Measurements from ENCODE around the gene GDF10. TPM values are rescaled to one million over a fixed set of nuclear protein-coding genes. Genes with fewer than 3 reads are reported as not detected.

The GDF10 gene
- total and polyA plus RNA-seq, 10 of the 15 experiments (the other 5 are each of a cell fraction or from before 2014, with no cell fraction given) = not detected

DNA sequence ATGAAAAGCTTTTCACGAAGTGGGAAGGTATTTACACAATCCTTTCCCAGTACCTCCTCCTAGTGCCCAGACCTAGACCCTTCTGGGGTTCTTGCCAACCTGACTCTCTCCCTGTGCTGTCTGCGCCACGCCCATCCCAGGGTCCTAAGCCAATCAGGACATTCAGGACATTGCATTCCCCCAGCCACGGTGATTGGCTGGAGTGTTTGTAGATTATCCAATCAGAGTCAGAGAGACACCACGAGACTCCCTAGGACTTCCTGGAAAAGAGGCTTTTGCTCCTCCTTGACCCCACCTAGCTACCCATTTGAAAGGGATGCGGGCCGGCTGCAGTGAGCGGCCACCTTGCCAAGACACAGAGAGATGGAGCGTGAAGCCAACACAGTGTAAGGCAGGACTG is 18.7 kb downstream of the GDF10 start:
- SMC1A ChIA-PET (ENCODE audit: uncharacterized antibody, unreplicated experiment) = no interaction called here
- Histone ChIP-seq H3K79me2 (ENCODE audit: control insufficient read depth, insufficient read depth, low read length) (no peaks in the 10 kb centered on the region), H3K9me3 (replicated peaks; ENCODE audit: control insufficient read depth, insufficient read depth, low read length) (no peaks in the 10 kb centered on the region), H3K4me3 (no peak overlapping the region), H4K20me1 (ENCODE audit: control insufficient read depth, insufficient read depth) (no peaks in the 10 kb centered on the region), H3K27me3 (replicated peaks in 1 of 2; ENCODE audit: control insufficient read depth in 2 of 2, insufficient read depth in 2 of 2, low read length in 1 of 2) (no peaks in the 10 kb centered on the region; a peak in 1 of 4 replicates), H3K36me3 (ENCODE audit: control insufficient read depth in 2 of 2, insufficient read depth in 2 of 2, low read length in 1 of 2) (no peaks in the 10 kb centered on the region), H2AFZ (ENCODE audit: control insufficient read depth, low read depth, low read length) (no peak overlapping the region), H3K4me1 (ENCODE audit: control insufficient read depth, insufficient read depth, low read length) (no peaks in the 10 kb centered on the region), H3K4me2 (ENCODE audit: control insufficient read depth, insufficient read depth) (no peak overlapping the region), H3K27ac (ENCODE audit: control insufficient read depth, insufficient read depth) (no peak overlapping the region), H3K9ac (ENCODE audit: control insufficient read depth, insufficient read depth, low read length) (no peak overlapping the region)
- intact Hi-C loops (cut with micrococcal nuclease; ENCODE audit: unreplicated experiment) = no loop called here
- POLR2A ChIA-PET = interaction anchor here (0.6 kb wide), 1 partner anchor 1146 kb away, joined by 3 read pairs; no protein-coding TSS in a partner anchor
- FAIRE-seq = no peak
- 42% methylated on average over 9 of the region's 9 CpGs for WGBS (ENCODE audit: insufficient coverage, insufficient replicate concordance, low lambda C conversion rate, missing lambda C conversion rate)
- no peak for ATAC-seq
- in situ Hi-C loops (cut with MboI) = no loop called here
- RAD21 ChIA-PET (ENCODE audit: unreplicated experiment) = interaction anchor here (0.6 kb wide), 1 partner anchor 223 kb away, joined by 3 read pairs; no protein-coding TSS in a partner anchor
- DNase-seq (ENCODE audit: low read depth, low spot score) = no peak
- no peak for TF ChIP-seq RELA (IDR thresholded peaks at IDR 0.05; ENCODE audit: borderline replicate concordance, partially characterized antibody)
- peak; percentile 77 for TF ChIP-seq NFYB (IDR thresholded peaks at IDR 0.05; ENCODE audit: insufficient read depth, low read depth, low read length)
- CTCF ChIA-PET = no interaction called here
- BruUV-seq (replicated peaks) = no TSS peak

DNA sequence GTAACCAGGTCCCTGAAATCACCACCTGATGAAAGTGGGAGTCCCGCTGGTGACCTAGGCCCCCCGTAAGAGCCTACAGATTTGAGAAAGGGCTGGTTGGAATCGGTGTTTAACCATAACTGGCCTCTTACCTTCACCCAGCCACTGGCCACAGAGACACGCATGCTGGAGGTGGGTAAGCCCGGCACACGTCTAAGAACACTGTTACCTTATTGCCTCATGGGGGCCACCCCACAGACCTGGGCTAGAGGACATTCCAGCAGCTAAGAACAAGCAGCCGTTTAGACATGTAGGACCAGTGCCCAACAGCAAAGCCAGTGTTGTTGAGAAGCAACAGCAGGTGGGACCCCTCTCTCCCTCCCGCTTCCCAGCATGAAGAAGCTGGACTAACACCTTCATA is 19.8 kb downstream of the GDF10 start:
- in situ Hi-C loops (cut with MboI) = no loop called here
- no peaks in the 10 kb centered on the region for H4K20me1 ChIP-seq (ENCODE audit: control insufficient read depth, insufficient read depth)
- POLR2A ChIA-PET = no interaction called here

More for the DNA sequence above, 19.8 kb downstream of the GDF10 start:
- DNase-seq (ENCODE audit: low read depth, low spot score) (no peak), FAIRE-seq (no peak), ATAC-seq (no peak)
- no peaks in the 10 kb centered on the region for H3K9me3 ChIP-seq (replicated peaks; ENCODE audit: control insufficient read depth, insufficient read depth, low read length)
- WGBS (ENCODE audit: insufficient coverage, insufficient replicate concordance, low lambda C conversion rate, missing lambda C conversion rate) = 10% methylated on average over 8 of the region's 8 CpGs
- no peak overlapping the region for H3K27ac ChIP-seq (ENCODE audit: control insufficient read depth, insufficient read depth)
- no peak overlapping the region for H3K4me2 ChIP-seq (ENCODE audit: control insufficient read depth, insufficient read depth)
- no peak for TF ChIP-seq RELA (IDR thresholded peaks at IDR 0.05; ENCODE audit: borderline replicate concordance, partially characterized antibody)
- TF ChIP-seq, protein P1, sequence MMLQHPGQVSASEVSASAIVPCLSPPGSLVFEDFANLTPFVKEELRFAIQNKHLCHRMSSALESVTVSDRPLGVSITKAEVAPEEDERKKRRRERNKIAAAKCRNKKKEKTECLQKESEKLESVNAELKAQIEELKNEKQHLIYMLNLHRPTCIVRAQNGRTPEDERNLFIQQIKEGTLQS (IDR thresholded peaks at IDR 0.05; ENCODE audit: borderline replicate concordance, extremely low read depth, low read depth, low read length) = no peak
- TF ChIP-seq CREB1 (IDR thresholded peaks at IDR 0.05; ENCODE audit: low read depth) = no peak
- no peak for TF ChIP-seq IKZF1 (conservative IDR thresholded peaks at IDR 0.05)
- no peak for TF ChIP-seq SUPT20H (IDR thresholded peaks at IDR 0.05; ENCODE audit: borderline replicate concordance, control insufficient read depth, low read depth, low read length)
- TF ChIP-seq, protein P2, sequence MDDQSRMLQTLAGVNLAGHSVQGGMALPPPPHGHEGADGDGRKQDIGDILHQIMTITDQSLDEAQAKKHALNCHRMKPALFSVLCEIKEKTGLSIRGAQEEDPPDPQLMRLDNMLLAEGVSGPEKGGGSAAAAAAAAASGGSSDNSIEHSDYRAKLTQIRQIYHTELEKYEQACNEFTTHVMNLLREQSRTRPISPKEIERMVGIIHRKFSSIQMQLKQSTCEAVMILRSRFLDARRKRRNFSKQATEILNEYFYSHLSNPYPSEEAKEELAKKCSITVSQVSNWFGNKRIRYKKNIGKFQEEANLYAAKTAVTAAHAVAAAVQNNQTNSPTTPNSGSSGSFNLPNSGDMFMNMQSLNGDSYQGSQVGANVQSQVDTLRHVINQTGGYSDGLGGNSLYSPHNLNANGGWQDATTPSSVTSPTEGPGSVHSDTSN (IDR thresholded peaks at IDR 0.05; ENCODE audit: insufficient replicate concordance, low read depth, low read length) = no peak
- TF ChIP-seq GABPA (IDR thresholded peaks at IDR 0.05; ENCODE audit: low read depth) = no peak
- TF ChIP-seq, protein P3, sequence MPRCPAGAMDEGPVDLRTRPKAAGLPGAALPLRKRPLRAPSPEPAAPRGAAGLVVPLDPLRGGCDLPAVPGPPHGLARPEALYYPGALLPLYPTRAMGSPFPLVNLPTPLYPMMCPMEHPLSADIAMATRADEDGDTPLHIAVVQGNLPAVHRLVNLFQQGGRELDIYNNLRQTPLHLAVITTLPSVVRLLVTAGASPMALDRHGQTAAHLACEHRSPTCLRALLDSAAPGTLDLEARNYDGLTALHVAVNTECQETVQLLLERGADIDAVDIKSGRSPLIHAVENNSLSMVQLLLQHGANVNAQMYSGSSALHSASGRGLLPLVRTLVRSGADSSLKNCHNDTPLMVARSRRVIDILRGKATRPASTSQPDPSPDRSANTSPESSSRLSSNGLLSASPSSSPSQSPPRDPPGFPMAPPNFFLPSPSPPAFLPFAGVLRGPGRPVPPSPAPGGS (IDR thresholded peaks at IDR 0.05; ENCODE audit: borderline replicate concordance, insufficient read depth, low read depth, low read length, poor library complexity, severe bottlenecking) = no peak
- TF ChIP-seq JUNB (IDR thresholded peaks at IDR 0.05) = no peak
- TF ChIP-seq SIX5 (IDR thresholded peaks at IDR 0.05; ENCODE audit: low read depth, low read length, severe bottlenecking) = no peak
- CTCF ChIA-PET = no interaction called here
- H3K4me1 ChIP-seq (ENCODE audit: control insufficient read depth, insufficient read depth, low read length) = no peaks in the 10 kb centered on the region
- intact Hi-C loops (cut with micrococcal nuclease; ENCODE audit: unreplicated experiment) = no loop called here
- no TSS peak for BruUV-seq (replicated peaks)
- SMC1A ChIA-PET (ENCODE audit: uncharacterized antibody, unreplicated experiment) = no interaction called here
- H2AFZ ChIP-seq (ENCODE audit: control insufficient read depth, low read depth, low read length) = no peak overlapping the region
- no peak overlapping the region for H3K9ac ChIP-seq (ENCODE audit: control insufficient read depth, insufficient read depth, low read length)
- H3K36me3 ChIP-seq (ENCODE audit: control insufficient read depth in 2 of 2, insufficient read depth in 2 of 2, low read length in 1 of 2) = no peaks in the 10 kb centered on the region
- H3K4me3 ChIP-seq = no peak overlapping the region
- H3K27me3 ChIP-seq (replicated peaks in 1 of 2; ENCODE audit: control insufficient read depth in 2 of 2, insufficient read depth in 2 of 2, low read length in 1 of 2) = no peaks in the 10 kb centered on the region; a peak in 1 of 4 replicates
- H3K79me2 ChIP-seq (ENCODE audit: control insufficient read depth, insufficient read depth, low read length) = no peaks in the 10 kb centered on the region
- RAD21 ChIA-PET (ENCODE audit: unreplicated experiment) = interaction anchor here (2.5 kb wide), 1 partner anchor 8 kb away, joined by 10 read pairs; no protein-coding TSS in a partner anchor
